Thoracic aorta (tissue), 2 donors: ENCODE measurements around the gene HBG2. TPM values are rescaled to one million over a fixed set of nuclear protein-coding genes. Genes with fewer than 3 reads are reported as not detected.

ENCODE experiments used
- ATAC-seq: fragments of 150-250 bp; one replicate; pipeline ENCODE4 v1.8.0; 2017; ENCODE audit warnings: low read depth; ENCODE audit not compliant: insufficient number of reproducible peaks, low FRiP score
- DNase-seq: peaks from one replicate; pipeline ENCODE4 v3.0.0-alpha.2; 2020; ENCODE audit warnings: low spot score
- H3K27ac ChIP-seq, 2 donors: fragments of 200-600 bp; sonication (generic); 1 replicate in 1 of 2; 2 replicates in 1 of 2; pipeline ENCODE4 v1.5.1; 2016; ENCODE audit warnings: mild to moderate bottlenecking in 2 of 2, moderate library complexity in 2 of 2
- H3K27me3 ChIP-seq: fragments of 200-600 bp; sonication (generic); replicated peaks from 2 replicates; pipeline ENCODE4 v1.6.0; 2016; ENCODE audit warnings: mild to moderate bottlenecking; ENCODE audit not compliant: insufficient read depth
- H3K36me3 ChIP-seq: fragments of 200-600 bp; sonication (generic); one replicate; pipeline ENCODE4 v1.5.1; 2016
- H3K4me1 ChIP-seq, 2 donors: fragments of 200-600 bp; sonication (generic); 1 replicate in 1 of 2; 2 replicates in 1 of 2; pipeline versions ENCODE4 v1.5.1 to v1.6.0; 2016; ENCODE audit warnings: low read depth in 2 of 2, mild to moderate bottlenecking in 1 of 2; ENCODE audit not compliant: control insufficient read depth in 1 of 2
- H3K4me3 ChIP-seq: fragments of 200-600 bp; sonication (generic); 2 replicates; pipeline ENCODE4 v1.5.1; 2016; ENCODE audit warnings: mild to moderate bottlenecking
- H3K9me3 ChIP-seq: fragments of 200-600 bp; sonication (generic); 2 replicates; pipeline ENCODE4 v1.5.1; 2016
- CTCF ChIP-seq: fragments of 200-600 bp; sonication (generic); IDR thresholded peaks from one replicate; pipeline ENCODE4 v1.5.1; 2019; ENCODE audit warnings: antibody characterized with exemption
- total RNA-seq, 2 donors: library from RNA; depleted of rRNA; stranded (reverse); fragments of >200 nt; gene quantifications; one replicate each; pipeline versions ENCODE4 v1.1.0 to v1.2.3, GENCODE V29; 2016

Gene HBG2
- total RNA-seq, 2 donors from 2014 or later, result not detected

GRCh38 chr11:5285703-5286340, 31.2 kb upstream of the HBG2 start:
- no peaks in the 10 kb centered on the region for H3K36me3 ChIP-seq
- H3K27ac ChIP-seq, result no peak overlapping the region
- H3K27me3 ChIP-seq, result no peaks in the 10 kb centered on the region
- H3K4me3 ChIP-seq, result no peak overlapping the region
- DNase-seq (no peak), ATAC-seq (no peak)
- TF ChIP-seq CTCF, result no peak
- no peaks in the 10 kb centered on the region for H3K9me3 ChIP-seq
- H3K4me1 ChIP-seq, result no peaks in the 10 kb centered on the region

- no peak overlapping the region for H3K4me3 ChIP-seq
- no peak for TF ChIP-seq CTCF
- no peak for ATAC-seq
Measured at GRCh38 chr11:5284637-5285036, 30.1 kb upstream of the HBG2 start.

GRCh38 chr11:5283882-5284281, 29.3 kb upstream of the HBG2 start:
- Histone ChIP-seq H3K4me1 (no peaks in the 10 kb centered on the region), H3K9me3 (no peaks in the 10 kb centered on the region), H3K4me3 (no peak overlapping the region), H3K36me3 (no peaks in the 10 kb centered on the region), H3K27ac (no peak overlapping the region), H3K27me3 (no peaks in the 10 kb centered on the region)
- TF ChIP-seq CTCF, result no peak
- DNase-seq (no peak), ATAC-seq (no peak)

More at GRCh38 chr11:5284637-5285036, 30.1 kb upstream of the HBG2 start:
- Histone ChIP-seq H3K27me3 (no peaks in the 10 kb centered on the region), H3K9me3 (no peaks in the 10 kb centered on the region), H3K36me3 (no peaks in the 10 kb centered on the region), H3K27ac (no peak overlapping the region), H3K4me1 (no peaks in the 10 kb centered on the region)
- no peak for DNase-seq

GRCh38 chr11:5283086-5283485, 28.5 kb upstream of the HBG2 start:
- no peak for ATAC-seq
- no peaks in the 10 kb centered on the region for H3K27me3 ChIP-seq
- H3K4me1 ChIP-seq, result no peaks in the 10 kb centered on the region
- H3K27ac ChIP-seq, result no peak overlapping the region
- no peaks in the 10 kb centered on the region for H3K9me3 ChIP-seq
- TF ChIP-seq CTCF, result no peak
- H3K36me3 ChIP-seq, result no peaks in the 10 kb centered on the region
- no peak overlapping the region for H3K4me3 ChIP-seq
- DNase-seq, result no peak

- no peak for TF ChIP-seq CTCF
- no peaks in the 10 kb centered on the region for H3K36me3 ChIP-seq
- H3K9me3 ChIP-seq, result no peaks in the 10 kb centered on the region
- no peaks in the 10 kb centered on the region for H3K27me3 ChIP-seq
- no peak overlapping the region for H3K27ac ChIP-seq
- H3K4me3 ChIP-seq, result no peak overlapping the region
- ATAC-seq, result no peak
- DNase-seq, result no peak
- no peaks in the 10 kb centered on the region for H3K4me1 ChIP-seq
Measured at GRCh38 chr11:5282628-5283027, 28.0 kb upstream of the HBG2 start.
